WERI-Rb-1 (cell line): ENCODE results near the gene MDFI.

Experiments
- DNase-seq: peaks from one replicate; pipeline ENCODE4 v3.0.0-alpha.2; 2020
- H3K27ac ChIP-seq: fragments of 250-450 bp; sonication (Bioruptor Pico); 2 replicates; pipeline ENCODE4 v1.5.1; 2020; ENCODE audit warnings: mild to moderate bottlenecking, moderate library complexity
- H3K27me3 ChIP-seq: fragments of 250-450 bp; sonication (Bioruptor Pico); 2 replicates; pipeline ENCODE4 v1.5.1; 2021; ENCODE audit warnings: mild to moderate bottlenecking, low read depth, moderate library complexity; ENCODE audit not compliant: insufficient read depth, severe bottlenecking
- H3K36me3 ChIP-seq: fragments of 250-450 bp; sonication (Bioruptor Pico); 2 replicates; pipeline ENCODE4 v1.5.1; 2020; ENCODE audit warnings: mild to moderate bottlenecking, moderate library complexity
- H3K4me3 ChIP-seq: 2 replicates; pipeline ENCODE4 v1.5.1; 2011; ENCODE audit warnings: low read depth, mild to moderate bottlenecking, control low read depth, low read length
- H3K9me3 ChIP-seq: fragments of 250-450 bp; sonication (Bioruptor Pico); 2 replicates; pipeline ENCODE4 v1.5.1; 2021; ENCODE audit warnings: mild to moderate bottlenecking, moderate library complexity; ENCODE audit not compliant: severe bottlenecking
- CTCF ChIP-seq: IDR thresholded peaks from 2 replicates; pipeline ENCODE4 v1.5.1; 2011; ENCODE audit warnings: low read depth, mild to moderate bottlenecking, control low read depth, inconsistent platforms, low read length

MDFI gene

GRCh38 chr6:41600499-41601247, 37.6 kb upstream of the MDFI start:
- no peak for TF ChIP-seq CTCF
- Histone ChIP-seq H3K36me3 (peaks cover 28% of the 10 kb centered on the region), H3K27me3 (no peaks in the 10 kb centered on the region), H3K9me3 (no peaks in the 10 kb centered on the region), H3K4me3 (no peak overlapping the region), H3K27ac (no peak overlapping the region)
- DNase-seq: no peak

- no peak for DNase-seq
- TF ChIP-seq CTCF: no peak
- Histone ChIP-seq H3K27ac (no peak overlapping the region), H3K27me3 (no peaks in the 10 kb centered on the region), H3K36me3 (peaks cover 23% of the 10 kb centered on the region), H3K9me3 (no peaks in the 10 kb centered on the region), H3K4me3 (no peak overlapping the region)
Observed at GRCh38 chr6:41601248-41601549, 37.1 kb upstream of the MDFI start.

- H3K9me3 ChIP-seq: no peaks in the 10 kb centered on the region
- no peak for DNase-seq
- H3K27ac ChIP-seq: peak overlapping the region; percentile 43
- peaks cover 13% of the 10 kb centered on the region for H3K36me3 ChIP-seq
- no peaks in the 10 kb centered on the region for H3K27me3 ChIP-seq
- TF ChIP-seq CTCF: no peak
- no peak overlapping the region for H3K4me3 ChIP-seq
Observed at GRCh38 chr6:41602422-41602743, 35.9 kb upstream of the MDFI start.

GRCh38 chr6:41602864-41603608, 35.2 kb upstream of the MDFI start:
- peak overlapping the region; percentile 26 for H3K4me3 ChIP-seq
- H3K27me3 ChIP-seq: no peaks in the 10 kb centered on the region
- peak overlapping the region; percentile 43 for H3K27ac ChIP-seq
- H3K9me3 ChIP-seq: no peaks in the 10 kb centered on the region
- peak; percentile 97 for DNase-seq
- TF ChIP-seq CTCF: peak; percentile 96
- H3K36me3 ChIP-seq: peaks cover 11% of the 10 kb centered on the region

GRCh38 chr6:41604006-41604405, 34.3 kb upstream of the MDFI start:
- Histone ChIP-seq H3K27ac (no peak overlapping the region), H3K9me3 (no peaks in the 10 kb centered on the region), H3K36me3 (peaks cover 3% of the 10 kb centered on the region), H3K4me3 (no peak overlapping the region), H3K27me3 (no peaks in the 10 kb centered on the region)
- TF ChIP-seq CTCF: no peak
- no peak for DNase-seq
